Natural killer cell treated with Interleukin-12 subunit alpha and Interleukin-12 subunit beta and Interleukin-15 and Interleukin-18, amount 100 ng/mL, for 72 hours (primary cell): Measurements from ENCODE around the gene KCNE2. TPM values are rescaled to one million over a fixed set of nuclear protein-coding genes. Genes with fewer than 3 reads are reported as not detected.

Source experiments
- ATAC-seq, 2 donors: fragments of 150-1000 bp; cut with Tn5 transposase in 1 of 2; sonication (Bioruptor Pico), chemical (Tn5 transposase) in 1 of 2; 2 replicates each; pipeline ENCODE4 v1.10.0; 2021
- DNase-seq: peaks from one replicate; pipeline ENCODE4 v3.0.0; 2022; ENCODE audit warnings: low spot score
- H3K27ac Mint-ChIP-seq, 2 donors: 1 replicate in 1 of 2; 2 replicates in 1 of 2; pipeline ENCODE4 v1.8.0; 2022; ENCODE audit warnings: mixed read lengths in 2 of 2, mild to moderate bottlenecking in 1 of 2, moderate library complexity in 1 of 2
- H3K27me3 Mint-ChIP-seq, 2 donors: 1 replicate in 1 of 2; 2 replicates in 1 of 2; pipeline ENCODE4 v1.8.0; 2022; ENCODE audit warnings: mixed read lengths in 2 of 2
- H3K36me3 Mint-ChIP-seq: one replicate; pipeline ENCODE4 v1.8.0; 2022; ENCODE audit warnings: mixed read lengths
- H3K4me1 Mint-ChIP-seq, 2 donors: 1 replicate in 1 of 2; 2 replicates in 1 of 2; pipeline ENCODE4 v1.8.0; 2022; ENCODE audit warnings: low read depth in 2 of 2, mixed read lengths in 2 of 2, mild to moderate bottlenecking in 1 of 2
- H3K4me3 Mint-ChIP-seq: one replicate; pipeline ENCODE4 v1.8.0; 2022; ENCODE audit warnings: mixed read lengths
- H3K9me3 Mint-ChIP-seq: 2 replicates; pipeline ENCODE4 v1.8.0; 2022; ENCODE audit warnings: mixed read lengths
- total RNA-seq, 2 donors: library from RNA; stranded (reverse); gene quantifications; one replicate each; pipeline ENCODE4 v1.2.3, GENCODE V29; 2022

KCNE2 gene
- total RNA-seq, 2 donors from 2014 or later: not detected

- Mint-ChIP-seq H3K4me1 (peaks cover 19 to 20% of the 10 kb centered on the region in 2 donors), H3K27ac (no peak overlapping the region), H3K27me3 (peaks cover 6 to 11% of the 10 kb centered on the region in 2 donors), H3K4me3 (no peak overlapping the region), H3K36me3 (no peaks in the 10 kb centered on the region), H3K9me3 (no peaks in the 10 kb centered on the region)
- DNase-seq (no peak), ATAC-seq (no peak)
Measured at GRCh38 chr21:34343347-34343746, 20.5 kb upstream of the KCNE2 start.

- Mint-ChIP-seq H3K9me3 (no peaks in the 10 kb centered on the region), H3K27ac (no peak overlapping the region), H3K36me3 (no peaks in the 10 kb centered on the region), H3K4me3 (no peak overlapping the region), H3K27me3 (peaks cover 4 to 7% of the 10 kb centered on the region in 2 donors), H3K4me1 (peaks cover 16 to 20% of the 10 kb centered on the region in 2 donors)
- DNase-seq: no peak
- no peak for ATAC-seq
Measured at GRCh38 chr21:34343838-34344381, 19.9 kb upstream of the KCNE2 start.

- no peak overlapping the region for H3K27ac Mint-ChIP-seq
- no peak for ATAC-seq
- H3K9me3 Mint-ChIP-seq: no peaks in the 10 kb centered on the region
Measured at GRCh38 chr21:34344584-34344983, 19.2 kb upstream of the KCNE2 start.

GRCh38 chr21:34345091-34345871, 18.5 kb upstream of the KCNE2 start:
- Mint-ChIP-seq H3K4me3 (no peak overlapping the region), H3K9me3 (no peaks in the 10 kb centered on the region), H3K27ac (no peak overlapping the region), H3K27me3 (peaks cover 0 to 7% of the 10 kb centered on the region in 2 donors), H3K4me1 (peaks cover 11 to 17% of the 10 kb centered on the region in 2 donors), H3K36me3 (no peaks in the 10 kb centered on the region)
- DNase-seq: no peak
- ATAC-seq: no peak

More at GRCh38 chr21:34344584-34344983, 19.2 kb upstream of the KCNE2 start:
- peaks cover 16 to 20% of the 10 kb centered on the region in 2 donors for H3K4me1 Mint-ChIP-seq
- H3K36me3 Mint-ChIP-seq: no peaks in the 10 kb centered on the region
- no peak for DNase-seq
- peaks cover 0 to 7% of the 10 kb centered on the region in 2 donors for H3K27me3 Mint-ChIP-seq
- H3K4me3 Mint-ChIP-seq: no peak overlapping the region

- H3K4me1 Mint-ChIP-seq: peaks cover 5 to 10% of the 10 kb centered on the region in 2 donors
- H3K27me3 Mint-ChIP-seq: peaks cover 0 to 3% of the 10 kb centered on the region in 2 donors
- no peak overlapping the region for H3K27ac Mint-ChIP-seq
- no peaks in the 10 kb centered on the region for H3K9me3 Mint-ChIP-seq
- no peak for ATAC-seq
- H3K4me3 Mint-ChIP-seq: no peak overlapping the region
- DNase-seq: no peak
- H3K36me3 Mint-ChIP-seq: no peaks in the 10 kb centered on the region
Measured at GRCh38 chr21:34345892-34346291, 17.9 kb upstream of the KCNE2 start.

- no peak for DNase-seq
- Mint-ChIP-seq H3K27me3 (peaks cover 0 to 7% of the 10 kb centered on the region in 2 donors), H3K4me3 (no peak overlapping the region), H3K4me1 (peaks cover 5 to 10% of the 10 kb centered on the region in 2 donors), H3K36me3 (no peaks in the 10 kb centered on the region), H3K27ac (no peak overlapping the region), H3K9me3 (no peaks in the 10 kb centered on the region)
- ATAC-seq: no peak
Measured at GRCh38 chr21:34348890-34349519, 14.8 kb upstream of the KCNE2 start.

- H3K9me3 Mint-ChIP-seq: no peaks in the 10 kb centered on the region
- no peak overlapping the region for H3K4me3 Mint-ChIP-seq
- H3K4me1 Mint-ChIP-seq: peaks cover 5 to 10% of the 10 kb centered on the region in 2 donors
- peak; percentile 49 to 52 for ATAC-seq
- no peaks in the 10 kb centered on the region for H3K36me3 Mint-ChIP-seq
- DNase-seq: no peak
- peaks cover 23 to 27% of the 10 kb centered on the region in 2 donors for H3K27me3 Mint-ChIP-seq
- no peak overlapping the region for H3K27ac Mint-ChIP-seq
Measured at GRCh38 chr21:34351786-34352241, 12.0 kb upstream of the KCNE2 start.

- peaks cover 29 to 30% of the 10 kb centered on the region in 2 donors for H3K27me3 Mint-ChIP-seq
- H3K4me1 Mint-ChIP-seq: peaks cover 5% of the 10 kb centered on the region in 2 donors
- H3K9me3 Mint-ChIP-seq: no peaks in the 10 kb centered on the region
- no peak overlapping the region for H3K27ac Mint-ChIP-seq
- ATAC-seq (no peak), DNase-seq (no peak)
- H3K36me3 Mint-ChIP-seq: no peaks in the 10 kb centered on the region
- H3K4me3 Mint-ChIP-seq: no peak overlapping the region
Measured at GRCh38 chr21:34352556-34352955, 11.2 kb upstream of the KCNE2 start.

- peaks cover 28 to 32% of the 10 kb centered on the region in 2 donors for H3K27me3 Mint-ChIP-seq
- H3K36me3 Mint-ChIP-seq: no peaks in the 10 kb centered on the region
- no peak overlapping the region for H3K4me3 Mint-ChIP-seq
- DNase-seq: no peak
- H3K4me1 Mint-ChIP-seq: no peaks in the 10 kb centered on the region
- H3K27ac Mint-ChIP-seq: no peak overlapping the region
- ATAC-seq: no peak
- H3K9me3 Mint-ChIP-seq: no peaks in the 10 kb centered on the region
Measured at GRCh38 chr21:34353182-34353581, 10.6 kb upstream of the KCNE2 start.

GRCh38 chr21:34354836-34355235, 9.0 kb upstream of the KCNE2 start:
- Mint-ChIP-seq H3K27ac (no peak overlapping the region), H3K4me1 (no peaks in the 10 kb centered on the region), H3K27me3 (peaks cover 34 to 45% of the 10 kb centered on the region in 2 donors), H3K36me3 (no peaks in the 10 kb centered on the region), H3K9me3 (no peaks in the 10 kb centered on the region), H3K4me3 (no peak overlapping the region)
- no peak for ATAC-seq
- DNase-seq: no peak

GRCh38 chr21:34355570-34355969, 8.2 kb upstream of the KCNE2 start:
- Mint-ChIP-seq H3K27ac (no peak overlapping the region), H3K36me3 (no peaks in the 10 kb centered on the region), H3K4me1 (no peaks in the 10 kb centered on the region), H3K9me3 (no peaks in the 10 kb centered on the region), H3K4me3 (no peak overlapping the region), H3K27me3 (peaks cover 37 to 49% of the 10 kb centered on the region in 2 donors)
- DNase-seq (no peak), ATAC-seq (no peak)

GRCh38 chr21:34357889-34358288, 5.9 kb upstream of the KCNE2 start:
- no peak overlapping the region for H3K4me3 Mint-ChIP-seq
- H3K36me3 Mint-ChIP-seq: no peaks in the 10 kb centered on the region
- peaks cover 7 to 8% of the 10 kb centered on the region in 2 donors for H3K4me1 Mint-ChIP-seq
- no peaks in the 10 kb centered on the region for H3K9me3 Mint-ChIP-seq
- DNase-seq: no peak
- no peak overlapping the region for H3K27ac Mint-ChIP-seq
- peaks cover 41 to 49% of the 10 kb centered on the region in 2 donors for H3K27me3 Mint-ChIP-seq
- ATAC-seq: no peak

GRCh38 chr21:34358866-34359265, 4.9 kb upstream of the KCNE2 start:
- Mint-ChIP-seq H3K9me3 (no peaks in the 10 kb centered on the region), H3K4me3 (no peak overlapping the region), H3K27ac (no peak overlapping the region), H3K27me3 (peaks cover 38 to 49% of the 10 kb centered on the region in 2 donors), H3K4me1 (peaks cover 7 to 8% of the 10 kb centered on the region in 2 donors), H3K36me3 (no peaks in the 10 kb centered on the region)
- ATAC-seq: no peak
- DNase-seq: no peak
